Natural killer cell (primary cell): Measurements from ENCODE around the gene GPR17. TPM values are rescaled to one million over a fixed set of nuclear protein-coding genes. Genes with fewer than 3 reads are reported as not detected.

ENCODE experiments used
- ATAC-seq, 3 donors: fragments of 150-1000 bp in 2 of 3; fragments of 200-7000 bp in 1 of 3; cut with Tn5 transposase; 1 replicate in 1 of 3; 2 replicates in 2 of 3; pipeline ENCODE4 v1.10.0; 2021; ENCODE audit warnings: mild to moderate bottlenecking in 2 of 3, moderate library complexity in 2 of 3
- DNase-seq, 2 donors: peaks; one replicate each; pipeline versions ENCODE4 v3.0.0 to v3.0.0-alpha.2; 2013 to 2021; ENCODE audit warnings: mixed read lengths in 1 of 2
- H3K27ac ChIP-seq: one replicate; pipeline ENCODE4 v1.5.1; 2013; ENCODE audit warnings: mild to moderate bottlenecking, low read length
- H3K27me3 ChIP-seq: one replicate; pipeline ENCODE4 v1.6.1; 2013; ENCODE audit warnings: low read length; ENCODE audit not compliant: control insufficient read depth, insufficient read depth
- H3K36me3 ChIP-seq: one replicate; pipeline ENCODE4 v1.6.1; 2013; ENCODE audit warnings: low read length; ENCODE audit not compliant: control insufficient read depth, insufficient read depth
- H3K4me1 ChIP-seq: one replicate; pipeline ENCODE4 v1.6.1; 2013; ENCODE audit warnings: low read length; ENCODE audit not compliant: control insufficient read depth, insufficient read depth
- H3K4me3 ChIP-seq: one replicate; pipeline ENCODE4 v1.5.1; 2013; ENCODE audit warnings: low read length
- H3K9me3 ChIP-seq: one replicate; pipeline ENCODE4 v1.6.1; 2013; ENCODE audit warnings: low read length; ENCODE audit not compliant: control insufficient read depth, insufficient read depth
- H3K27ac Mint-ChIP-seq, 2 donors: one replicate each; pipeline ENCODE4 v1.8.0; 2022; ENCODE audit warnings: mild to moderate bottlenecking in 2 of 2, mixed read lengths in 2 of 2, moderate library complexity in 1 of 2
- H3K27me3 Mint-ChIP-seq, 2 donors: one replicate each; pipeline ENCODE4 v1.8.0; 2022; ENCODE audit warnings: low read depth in 2 of 2, mixed read lengths in 2 of 2
- H3K36me3 Mint-ChIP-seq: one replicate; pipeline ENCODE4 v1.8.0; 2022; ENCODE audit warnings: mixed read lengths
- H3K4me1 Mint-ChIP-seq, 2 donors: one replicate each; pipeline ENCODE4 v1.8.0; 2022; ENCODE audit warnings: mixed read lengths in 2 of 2
- H3K4me3 Mint-ChIP-seq: one replicate; pipeline ENCODE4 v1.8.0; 2022; ENCODE audit warnings: mild to moderate bottlenecking, moderate library complexity, mixed read lengths
- H3K9me3 Mint-ChIP-seq, 2 donors: one replicate each; pipeline ENCODE4 v1.8.0; 2022; ENCODE audit warnings: mixed read lengths in 2 of 2
- WGBS: methylation state at CpG from one replicate; pipeline ENCODE4 v1.1.7; 2013; ENCODE audit warnings: missing lambda C conversion rate; ENCODE audit not compliant: insufficient coverage; 5-methylcytosine and 5-hydroxymethylcytosine counted together
- intact Hi-C: fragments of 100-400 bp; cut with micrococcal nuclease; formaldehyde crosslinking; loops from one replicate; pipeline ENCODE4 v1.14.2; 2022
- total RNA-seq, 4 donors: library from RNA; stranded (reverse); fragments of 120-200 nt in 1 of 4; gene quantifications; one replicate each; pipeline versions ENCODE4 v1.2.3 to v1.2.4, GENCODE V29; 2013 to 2022
- TF ChIP-seq, protein P1 (sequence below): fragments of 200-600 bp; IDR thresholded peaks from one replicate; pipeline ENCODE4 v1.8.0; 2022; ENCODE audit warnings: antibody characterized with exemption

GPR17 gene
- total RNA-seq, 3 donors from 2014 or later (not counting 1 experiment from before 2014, with no cell fraction given): not detected

DNA sequence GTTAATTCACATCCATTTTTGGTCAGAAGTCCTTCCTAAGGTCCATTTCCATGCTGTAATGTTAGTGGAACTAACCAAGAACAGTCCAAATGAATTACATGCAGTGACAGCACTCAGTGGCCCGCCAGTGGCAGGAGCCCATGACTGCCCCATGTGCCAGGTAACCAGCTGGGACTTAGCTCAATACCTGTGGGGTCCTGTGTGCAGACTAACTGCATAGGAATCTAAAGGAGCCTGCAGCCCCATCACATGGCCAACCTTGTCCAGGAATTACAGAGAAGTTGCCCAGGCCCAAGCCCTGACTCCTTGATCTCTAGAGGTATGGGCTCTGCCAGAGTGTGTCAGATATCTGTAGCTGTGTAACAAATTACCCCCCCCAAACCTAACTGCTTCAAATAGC lies 35.4 kb upstream of the GPR17 start:
- no peak overlapping the region for H3K4me3 Mint-ChIP-seq
- H3K27me3 Mint-ChIP-seq: peaks cover 2 to 18% of the 10 kb centered on the region in 2 donors
- H3K36me3 ChIP-seq: no peaks in the 10 kb centered on the region
- H3K27ac Mint-ChIP-seq: no peak overlapping the region
- DNase-seq: peak in 1 of 2 donors; percentile 10
- no peaks in the 10 kb centered on the region for H3K27me3 ChIP-seq
- peaks cover 0 to 6% of the 10 kb centered on the region in 2 donors for H3K9me3 Mint-ChIP-seq
- H3K27ac ChIP-seq: no peak overlapping the region
- no peaks in the 10 kb centered on the region for H3K4me1 Mint-ChIP-seq
- TF ChIP-seq, protein P1, sequence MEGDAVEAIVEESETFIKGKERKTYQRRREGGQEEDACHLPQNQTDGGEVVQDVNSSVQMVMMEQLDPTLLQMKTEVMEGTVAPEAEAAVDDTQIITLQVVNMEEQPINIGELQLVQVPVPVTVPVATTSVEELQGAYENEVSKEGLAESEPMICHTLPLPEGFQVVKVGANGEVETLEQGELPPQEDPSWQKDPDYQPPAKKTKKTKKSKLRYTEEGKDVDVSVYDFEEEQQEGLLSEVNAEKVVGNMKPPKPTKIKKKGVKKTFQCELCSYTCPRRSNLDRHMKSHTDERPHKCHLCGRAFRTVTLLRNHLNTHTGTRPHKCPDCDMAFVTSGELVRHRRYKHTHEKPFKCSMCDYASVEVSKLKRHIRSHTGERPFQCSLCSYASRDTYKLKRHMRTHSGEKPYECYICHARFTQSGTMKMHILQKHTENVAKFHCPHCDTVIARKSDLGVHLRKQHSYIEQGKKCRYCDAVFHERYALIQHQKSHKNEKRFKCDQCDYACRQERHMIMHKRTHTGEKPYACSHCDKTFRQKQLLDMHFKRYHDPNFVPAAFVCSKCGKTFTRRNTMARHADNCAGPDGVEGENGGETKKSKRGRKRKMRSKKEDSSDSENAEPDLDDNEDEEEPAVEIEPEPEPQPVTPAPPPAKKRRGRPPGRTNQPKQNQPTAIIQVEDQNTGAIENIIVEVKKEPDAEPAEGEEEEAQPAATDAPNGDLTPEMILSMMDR: no peak
- no peaks in the 10 kb centered on the region for H3K4me1 ChIP-seq
- H3K9me3 ChIP-seq: no peaks in the 10 kb centered on the region
- H3K4me3 ChIP-seq: no peak overlapping the region
- no peak for ATAC-seq
- H3K36me3 Mint-ChIP-seq: peaks cover 11% of the 10 kb centered on the region
- intact Hi-C loops: no loop called here
- 92% methylated on average over 1 of the region's 1 CpG for WGBS

DNA sequence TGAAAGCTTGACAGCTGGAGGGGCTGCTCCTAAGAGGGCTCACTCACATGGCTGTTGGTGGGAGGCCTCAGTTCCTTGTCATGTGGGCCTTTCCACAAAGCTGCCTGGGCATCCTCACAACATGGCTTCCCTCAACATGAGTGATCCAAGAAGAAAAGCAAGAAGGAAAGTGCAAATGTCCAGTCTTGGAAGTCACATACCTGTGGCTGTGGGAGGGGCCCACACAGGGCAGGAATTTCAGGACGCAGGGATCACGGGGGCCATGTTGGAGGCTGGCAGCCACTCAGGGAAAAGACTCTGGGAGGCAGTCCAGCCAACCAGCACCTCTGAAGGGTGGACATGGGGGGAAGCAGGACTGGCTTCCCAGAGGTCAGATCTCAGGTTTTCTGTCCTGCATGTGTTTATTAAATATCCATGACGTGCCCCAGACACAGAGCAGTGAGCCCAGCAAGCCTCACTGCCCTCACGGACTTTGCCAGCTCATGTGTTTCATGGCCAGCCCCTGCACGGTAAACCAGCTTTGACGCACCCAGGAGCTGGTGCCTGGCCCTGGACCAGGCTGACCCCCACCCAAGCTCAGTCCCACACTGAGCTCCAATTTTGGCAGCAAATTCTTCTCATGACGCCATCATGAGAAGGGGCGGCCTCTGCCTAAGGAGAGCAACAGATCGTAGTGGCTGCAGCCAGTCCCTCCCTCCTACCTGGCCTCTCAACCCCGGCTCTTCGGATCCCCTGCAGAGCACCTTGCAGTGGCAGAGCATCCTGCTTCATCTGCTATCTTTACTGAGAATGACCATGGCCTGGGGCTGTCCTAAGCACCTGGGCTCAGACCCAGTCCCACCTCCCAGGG lies 34.7 kb upstream of the GPR17 start:
- DNase-seq (peak in 1 of 2 donors; percentile 9), ATAC-seq (no peak)
- Mint-ChIP-seq H3K4me1 (peaks cover 6 to 7% of the 10 kb centered on the region in 2 donors), H3K27ac (no peak overlapping the region), H3K9me3 (peaks cover 0 to 6% of the 10 kb centered on the region in 2 donors), H3K4me3 (no peak overlapping the region), H3K36me3 (peaks cover 11% of the 10 kb centered on the region), H3K27me3 (peaks cover 2 to 25% of the 10 kb centered on the region in 2 donors)
- intact Hi-C loops: no loop called here
- Histone ChIP-seq H3K36me3 (no peaks in the 10 kb centered on the region), H3K4me3 (no peak overlapping the region), H3K27ac (no peak overlapping the region), H3K27me3 (no peaks in the 10 kb centered on the region), H3K4me1 (no peaks in the 10 kb centered on the region), H3K9me3 (no peaks in the 10 kb centered on the region)
- 90% methylated on average over 11 of the region's 11 CpGs for WGBS
- TF ChIP-seq, protein P1: no peak

DNA sequence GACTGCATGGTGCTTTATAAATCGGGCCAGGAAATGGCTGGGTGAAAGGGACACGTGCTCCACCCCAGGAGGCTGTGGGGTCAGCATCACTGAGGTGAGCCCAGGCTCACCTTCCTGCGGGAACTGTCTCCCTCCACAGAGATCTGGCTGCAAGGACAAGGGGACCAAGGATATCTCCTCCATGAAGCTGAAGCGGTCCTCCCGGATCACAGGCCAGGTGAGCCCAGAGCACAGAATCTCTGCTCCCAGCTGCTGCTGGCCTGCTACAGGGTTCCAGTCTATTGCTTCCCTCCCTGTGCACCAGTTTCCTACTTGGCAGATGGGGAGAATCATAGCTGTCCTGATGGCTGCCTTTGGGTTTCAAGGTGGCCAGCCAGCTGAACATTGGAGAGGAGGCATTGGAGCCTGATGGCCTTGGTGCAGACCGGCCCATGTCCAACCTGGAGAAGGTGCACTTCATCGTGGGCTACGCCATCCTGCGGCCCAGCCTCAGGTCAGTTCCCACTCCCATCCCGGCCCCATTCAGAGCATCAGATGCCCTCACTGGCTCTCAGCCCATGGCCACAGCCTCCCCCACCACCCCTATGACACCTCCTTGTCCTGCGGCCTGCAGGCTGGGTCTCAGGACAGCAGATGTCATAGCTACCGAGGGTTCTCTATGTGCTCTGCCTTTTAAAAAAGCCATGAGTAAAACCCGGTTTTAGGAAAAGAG lies 33.7 kb upstream of the GPR17 start:
- Mint-ChIP-seq H3K36me3 (peaks cover 11% of the 10 kb centered on the region), H3K4me3 (no peak overlapping the region), H3K4me1 (peaks cover 8% of the 10 kb centered on the region in 2 donors), H3K27ac (no peak overlapping the region), H3K27me3 (peaks cover 2 to 33% of the 10 kb centered on the region in 2 donors), H3K9me3 (peaks cover 0 to 6% of the 10 kb centered on the region in 2 donors)
- Histone ChIP-seq H3K36me3 (no peaks in the 10 kb centered on the region), H3K27me3 (no peaks in the 10 kb centered on the region), H3K27ac (no peak overlapping the region), H3K4me1 (no peaks in the 10 kb centered on the region), H3K9me3 (no peaks in the 10 kb centered on the region), H3K4me3 (no peak overlapping the region)
- 94% methylated on average over 13 of the region's 13 CpGs for WGBS
- intact Hi-C loops: no loop called here
- DNase-seq: peak in 1 of 2 donors; percentile 7
- TF ChIP-seq, protein P1: no peak
- no peak for ATAC-seq
